GM21717 (cell line): ENCODE measurements around the gene SAE1.

Experiments
- ATAC-seq: cut with Tn5 transposase; IDR thresholded peaks from one replicate; pipeline ENCODE4 v1.9.1; 2021; ENCODE audit warnings: mild to moderate bottlenecking, moderate library complexity; ENCODE audit not compliant: unreplicated experiment

SAE1 gene

DNA sequence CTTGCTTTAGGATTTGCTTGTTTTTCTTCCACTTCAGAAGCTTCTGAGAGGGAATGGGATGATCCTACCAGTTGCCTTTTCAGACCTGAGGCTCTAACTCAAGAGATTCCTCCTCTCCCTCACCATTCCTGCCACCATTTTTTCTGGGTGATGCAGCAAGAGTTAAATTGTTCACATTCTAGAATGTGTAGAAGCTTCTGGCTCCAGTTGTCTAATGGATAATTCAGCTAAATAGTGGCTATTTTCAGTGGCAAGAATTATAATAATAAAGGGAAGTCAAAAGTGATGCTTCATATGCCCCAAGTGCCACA is 79.5 kb downstream of the SAE1 start:
- no peak for ATAC-seq

DNA sequence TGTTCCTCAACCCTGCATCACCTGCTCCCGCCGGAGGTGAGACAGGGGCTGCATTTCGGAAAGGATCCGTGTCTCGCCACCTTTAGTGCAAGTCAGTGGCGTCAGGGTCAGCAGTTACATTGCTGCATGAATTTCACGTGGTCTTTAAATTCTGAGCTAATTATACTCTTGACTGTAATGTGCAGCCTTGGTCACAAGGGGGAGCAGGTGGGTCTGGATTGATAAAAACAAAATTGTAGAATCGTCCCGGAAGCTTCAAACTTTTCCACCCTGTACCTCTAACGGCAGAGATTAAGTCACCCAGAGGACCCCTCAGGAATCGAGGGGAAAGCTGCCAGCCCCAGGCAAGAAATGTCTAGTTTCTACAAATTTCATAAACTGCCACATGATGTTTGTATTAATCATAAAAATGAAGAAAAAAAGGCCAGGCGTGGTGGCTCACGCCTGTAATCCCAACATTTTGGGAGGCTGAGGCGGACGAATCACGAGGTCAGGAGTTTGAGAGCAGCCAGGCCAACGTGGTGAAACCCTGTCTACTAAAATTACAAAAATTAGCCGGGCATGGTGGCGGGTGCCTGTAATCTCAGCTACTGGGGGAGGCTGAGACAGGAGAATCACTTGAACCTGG is 80.2 kb downstream of the SAE1 start:
- ATAC-seq: no peak

DNA sequence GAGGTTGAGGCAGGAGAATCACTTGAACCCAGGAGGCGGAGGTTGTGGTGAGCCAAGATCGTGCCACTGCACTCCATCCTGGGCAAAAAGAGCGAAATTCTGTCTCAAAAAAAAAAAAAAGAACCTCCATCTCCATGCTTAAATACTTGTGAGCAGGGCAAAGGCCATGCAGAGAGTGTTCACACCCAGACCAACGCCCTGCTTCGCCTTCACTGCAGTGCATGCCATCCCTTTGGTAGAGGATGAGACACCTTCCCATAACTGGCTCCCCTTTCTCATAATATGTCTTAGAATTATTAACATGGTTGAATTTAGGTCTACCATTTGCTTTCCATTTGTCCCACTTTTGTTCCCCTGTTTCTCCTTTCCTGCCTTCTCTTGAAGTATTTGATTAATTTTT is 84.9 kb downstream of the SAE1 start:
- no peak for ATAC-seq

DNA sequence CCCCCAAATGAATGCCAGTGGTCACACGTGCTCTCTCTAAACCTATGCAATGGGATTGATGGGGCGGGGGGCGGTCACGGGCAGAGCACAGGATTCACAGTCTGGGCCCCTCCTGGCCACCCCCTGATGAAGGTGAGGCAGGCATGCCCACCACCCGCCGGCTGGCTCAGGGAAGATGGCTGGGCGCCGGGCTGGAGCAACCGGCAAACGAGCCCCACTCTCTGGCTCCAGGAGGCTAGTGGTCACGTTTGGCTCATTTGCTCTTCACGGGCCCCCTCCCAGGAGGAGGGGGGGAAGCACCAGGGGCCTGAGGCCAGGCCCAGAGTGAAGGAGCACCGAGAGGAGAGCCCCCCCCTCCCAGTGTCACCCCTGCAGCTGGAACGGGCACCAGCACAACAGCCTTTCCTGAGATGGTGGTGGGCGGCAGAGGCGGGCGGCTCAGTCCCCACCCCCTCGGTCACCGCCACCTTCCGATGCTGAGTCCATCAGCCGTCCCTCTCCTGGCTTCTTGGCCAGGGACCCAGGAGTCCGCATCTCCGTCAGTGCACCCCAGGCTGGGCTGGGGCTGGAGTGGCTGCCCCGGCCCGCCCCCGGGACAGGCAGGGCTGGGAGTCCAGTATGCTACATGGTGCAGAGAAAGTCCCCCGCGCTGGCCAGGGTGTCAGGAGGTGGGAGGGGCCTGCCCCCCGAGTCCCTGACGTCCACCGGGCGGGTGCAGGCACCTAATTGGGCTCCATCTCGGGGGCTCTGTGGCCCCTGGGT is 90.6 kb downstream of the SAE1 start:
- no peak for ATAC-seq

DNA sequence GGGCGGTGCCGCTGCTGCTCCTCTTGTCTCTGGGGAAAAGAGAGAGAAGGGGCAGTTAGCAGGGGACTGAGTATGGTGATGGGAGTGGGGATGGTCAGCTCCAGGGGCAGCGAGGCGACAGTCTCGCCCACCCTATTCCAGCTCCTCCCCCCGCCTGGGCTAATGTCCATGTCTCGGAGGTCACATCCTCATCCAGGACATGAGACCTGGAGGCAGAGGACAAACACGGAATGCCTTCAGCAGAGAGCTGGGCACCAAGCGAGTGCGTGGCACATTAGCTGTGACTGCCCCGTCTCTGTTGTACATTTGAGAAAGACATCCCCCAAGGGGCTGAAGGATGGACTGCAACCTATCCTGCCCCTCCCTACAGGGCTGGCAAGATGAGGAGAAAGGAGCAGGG is 91.3 kb downstream of the SAE1 start:
- no peak for ATAC-seq

DNA sequence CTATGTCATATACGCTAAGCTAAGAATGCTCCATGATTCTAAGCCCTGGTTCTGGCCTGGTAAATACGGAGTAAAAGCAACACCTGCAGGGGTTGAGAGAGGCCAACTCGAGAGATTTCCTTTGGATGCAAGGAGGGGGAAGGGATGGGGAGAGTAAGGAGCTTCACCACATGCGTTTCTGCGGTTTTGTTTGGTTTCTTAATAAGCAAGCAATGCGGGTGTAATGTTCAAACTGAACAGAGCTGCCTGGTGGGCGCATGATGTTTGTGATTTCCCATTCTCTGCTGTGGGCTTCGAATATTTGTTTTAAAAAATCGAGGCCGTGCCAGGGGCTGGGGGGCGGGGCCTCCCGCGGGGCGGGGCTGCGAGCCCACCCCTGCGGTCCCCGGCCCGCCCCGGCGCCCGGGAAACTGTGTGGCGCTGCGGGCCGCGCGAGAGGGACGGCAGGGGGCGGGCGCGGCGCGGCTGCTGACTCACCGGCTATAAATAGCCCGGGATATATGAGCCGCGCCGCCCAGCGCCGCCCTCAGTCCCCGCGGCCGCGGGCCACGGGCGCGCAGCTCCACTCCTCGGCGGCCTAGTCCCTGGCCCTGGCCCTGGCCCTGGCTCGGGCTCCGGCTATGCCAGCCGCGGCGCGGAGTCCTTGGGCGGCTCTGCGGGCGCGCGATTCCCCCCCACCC is 95.3 kb downstream of the SAE1 start:
- no peak for ATAC-seq

DNA sequence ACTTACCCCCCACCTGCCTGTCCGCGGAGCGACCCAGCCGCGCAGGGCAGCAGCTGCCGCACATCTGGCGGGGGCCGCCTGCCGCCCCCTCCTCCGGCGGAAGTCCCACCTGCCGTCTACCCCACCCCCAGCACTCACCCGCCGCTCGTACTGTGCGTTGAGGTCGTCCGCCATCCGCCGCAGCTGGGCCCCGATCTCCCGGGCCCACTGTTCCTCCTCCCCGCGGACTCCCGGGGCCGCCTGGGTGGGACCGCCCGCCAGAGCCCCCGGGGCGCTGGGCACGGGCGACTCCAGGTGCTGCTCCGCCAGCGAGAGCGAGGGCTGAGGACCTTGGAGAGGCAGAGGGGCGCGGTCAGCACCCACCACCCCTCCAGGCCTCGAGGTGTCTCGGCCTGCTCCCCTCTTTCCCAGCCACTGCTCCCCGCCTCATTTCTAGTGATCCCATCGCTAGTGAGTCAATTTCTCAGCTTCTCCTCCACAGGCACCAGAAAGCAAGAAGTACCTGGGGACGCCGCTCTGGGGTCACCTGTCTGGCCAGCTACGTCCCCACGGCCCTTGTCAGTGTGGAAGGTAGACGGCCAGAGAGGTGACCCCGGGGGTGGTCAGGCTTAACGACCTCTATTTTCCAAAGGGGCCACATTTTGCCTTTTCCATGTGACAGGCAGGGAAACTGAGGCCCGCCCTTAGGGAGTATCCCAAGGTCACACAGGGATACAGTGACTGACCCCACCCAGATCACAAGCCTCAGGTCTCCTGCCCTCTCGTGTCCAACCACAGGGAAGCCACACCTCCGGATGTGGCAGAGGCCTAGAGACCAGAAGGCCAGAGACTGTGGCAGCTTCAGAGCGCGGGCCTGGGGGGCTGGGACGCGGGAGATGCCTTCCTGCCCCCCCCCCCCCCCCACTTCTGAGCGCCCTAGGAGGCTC is 96.1 kb downstream of the SAE1 start:
- peak; percentile 23 for ATAC-seq

DNA sequence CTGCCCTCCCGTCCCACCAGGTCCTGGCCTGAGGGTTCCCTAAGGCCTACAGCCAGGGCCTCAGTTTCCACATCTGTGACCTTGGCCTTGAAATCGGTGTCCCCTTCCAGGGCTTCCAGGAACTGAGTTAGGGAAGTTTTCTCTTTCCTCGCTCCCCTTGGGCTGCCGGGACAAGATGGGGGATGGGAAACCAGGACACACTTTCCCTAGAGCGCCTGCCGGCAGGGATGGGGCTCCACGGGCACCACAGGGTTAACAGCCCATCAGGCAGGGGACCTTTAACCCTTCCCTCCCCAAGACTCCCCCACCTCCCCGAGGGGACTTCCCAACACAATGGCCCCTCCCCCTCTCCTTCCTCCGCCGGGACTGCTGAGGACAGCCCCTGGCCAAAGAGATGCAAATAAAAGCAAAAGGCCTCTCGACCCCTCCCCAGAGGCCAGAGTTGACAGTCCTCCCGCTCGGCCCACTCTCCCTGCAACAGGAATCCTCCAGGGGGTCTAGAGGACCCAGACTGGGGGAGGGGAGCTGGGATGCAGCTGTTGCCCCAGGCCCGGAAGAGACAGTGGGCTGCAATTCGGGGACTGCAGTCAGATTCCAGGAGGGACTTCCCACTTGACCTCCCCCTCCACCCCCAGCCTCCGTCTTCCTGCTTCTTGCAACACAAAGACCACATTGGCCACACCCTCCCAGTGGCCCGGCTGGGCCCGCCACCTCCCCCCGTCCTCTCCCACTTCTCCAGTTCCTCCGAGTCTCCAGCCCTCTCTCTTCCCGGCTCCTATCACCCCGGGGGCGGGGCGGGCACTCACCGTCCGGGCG is 96.9 kb downstream of the SAE1 start:
- ATAC-seq: no peak

DNA sequence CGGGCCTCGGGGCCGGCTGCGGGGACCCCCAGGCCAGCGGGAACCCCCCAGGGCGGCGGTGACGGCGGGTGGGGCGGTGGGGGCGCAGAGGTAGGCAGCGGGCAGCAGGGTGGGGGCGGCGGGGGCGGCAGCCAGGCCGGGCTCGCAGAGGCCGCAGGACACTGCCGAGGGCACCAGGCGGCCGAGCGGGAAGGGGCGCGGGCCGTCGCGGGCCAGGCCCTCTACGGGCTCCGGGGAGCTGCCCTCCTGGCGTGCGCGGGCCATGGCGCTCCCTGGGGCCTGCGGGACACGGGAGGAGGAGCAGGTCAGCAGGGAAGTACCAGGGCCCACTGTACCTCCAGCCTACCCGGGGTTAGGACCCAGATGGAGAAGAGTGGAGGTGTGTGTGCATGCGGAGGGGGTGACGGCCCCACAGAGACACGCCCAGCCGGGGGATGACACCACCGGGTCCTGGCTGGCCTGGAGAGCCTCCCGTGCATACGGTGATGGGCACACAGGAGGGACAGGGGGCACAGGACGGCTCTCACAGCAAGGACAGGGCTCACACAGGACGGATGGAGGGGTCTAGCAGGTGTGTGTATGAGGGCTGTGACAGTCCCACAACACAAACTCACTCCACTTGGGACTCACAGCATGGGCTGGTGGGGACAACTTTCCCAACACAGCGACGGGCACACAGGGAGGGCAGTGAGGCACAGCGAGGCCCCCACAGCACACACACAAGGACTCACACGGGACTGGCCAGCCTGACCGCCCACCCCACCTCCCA is 97.7 kb downstream of the SAE1 start:
- ATAC-seq: no peak

DNA sequence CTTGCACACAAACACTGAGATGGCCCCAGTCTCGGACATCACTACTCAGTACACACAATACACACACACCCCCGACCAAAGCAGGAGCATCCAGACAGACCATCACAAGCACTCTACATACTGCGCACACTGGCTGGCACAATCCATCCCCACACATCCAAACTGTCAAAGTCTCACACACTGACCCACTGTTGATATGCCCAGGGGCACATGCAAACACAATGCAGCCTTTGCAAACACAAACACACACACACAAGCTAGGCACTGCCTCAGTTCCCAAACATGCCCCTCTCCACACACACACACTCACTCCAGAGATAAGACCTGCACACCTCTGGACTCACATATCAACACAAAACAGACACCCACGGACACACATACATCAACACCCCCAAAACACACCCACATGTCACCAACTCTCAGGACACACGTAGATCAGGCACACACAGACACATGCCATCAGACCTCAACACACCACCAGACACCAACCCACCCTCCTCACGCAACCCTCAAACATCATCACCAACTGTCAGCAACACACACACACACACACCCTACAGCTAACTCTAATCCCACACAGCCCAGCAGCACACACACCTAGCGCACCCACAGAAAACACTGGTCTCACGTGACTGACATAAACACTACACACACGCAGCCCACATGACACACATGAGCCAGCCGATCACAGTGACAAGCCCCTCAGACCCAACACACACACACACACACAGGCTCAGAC is 98.5 kb downstream of the SAE1 start:
- ATAC-seq: no peak

DNA sequence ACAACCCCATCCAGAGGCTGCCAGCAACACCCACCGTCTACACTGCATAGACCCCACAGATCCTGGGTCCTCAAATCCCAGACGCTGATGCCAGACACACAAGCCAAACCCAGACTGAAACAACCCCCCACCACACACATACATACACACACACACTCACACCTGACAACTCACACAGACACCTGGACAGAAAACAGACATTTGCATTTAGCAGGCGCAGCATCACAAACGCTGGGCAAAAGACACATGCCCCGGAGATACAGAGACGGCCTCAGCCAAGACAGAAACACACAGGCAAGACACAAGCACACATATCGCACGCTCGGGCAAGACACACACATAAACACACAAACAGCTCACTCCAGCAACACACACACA is 99.0 kb downstream of the SAE1 start:
- no peak for ATAC-seq

DNA sequence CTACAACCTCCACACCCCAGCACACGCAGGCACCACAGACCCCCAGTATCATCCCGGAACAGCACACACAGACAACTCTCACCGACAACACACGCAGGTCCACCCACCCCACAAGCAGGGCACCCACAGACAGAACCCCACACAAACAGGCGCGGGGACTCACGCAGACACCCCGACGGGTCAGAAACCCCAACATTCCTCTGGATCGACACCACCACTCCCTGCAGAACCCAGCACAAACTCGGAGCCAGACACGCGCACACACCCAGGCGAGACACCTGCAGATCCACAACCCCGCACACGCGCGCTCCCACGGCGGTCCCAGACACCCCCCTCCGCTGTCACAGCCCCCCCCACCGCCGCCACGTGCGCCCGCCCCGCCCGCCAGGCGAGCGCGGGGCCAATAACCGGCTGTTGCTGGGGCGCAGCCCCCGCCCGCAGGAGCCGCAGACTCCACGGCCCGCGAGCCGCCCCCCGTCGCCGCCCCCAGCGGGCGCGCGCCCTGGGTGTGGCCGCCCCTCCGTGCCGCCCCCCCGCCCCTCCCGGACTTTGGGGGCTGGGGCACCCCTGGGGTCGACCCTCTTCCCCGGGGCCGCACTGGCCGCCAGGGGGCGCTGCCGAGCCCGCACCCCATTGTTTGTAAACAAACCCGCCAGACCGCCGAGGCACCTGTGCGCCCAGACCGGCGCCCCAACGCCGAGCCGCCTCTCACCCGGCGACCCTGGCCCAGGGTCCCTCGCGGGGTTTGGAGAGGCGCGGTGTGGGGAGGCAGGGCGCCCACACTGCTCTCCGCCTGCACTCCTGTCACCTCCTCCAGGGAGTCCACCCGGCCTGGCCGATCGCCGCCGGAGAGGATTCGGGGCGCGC is 99.7 kb downstream of the SAE1 start:
- no peak for ATAC-seq

DNA sequence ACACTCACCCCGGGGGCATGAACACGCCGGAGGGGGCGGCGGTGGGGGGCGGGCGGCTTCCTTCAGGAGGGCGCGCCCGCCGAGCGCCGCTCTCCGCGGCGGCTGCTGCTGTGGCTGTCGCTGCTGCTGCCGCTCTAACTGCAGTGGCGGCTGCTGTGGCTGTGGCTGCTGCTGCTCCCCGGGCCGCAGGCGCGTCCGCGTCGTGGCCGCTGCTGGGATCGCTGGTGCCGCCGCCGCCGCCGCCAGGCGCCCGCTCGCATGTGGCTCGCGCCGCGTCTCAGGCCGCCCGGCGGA is 100.2 kb downstream of the SAE1 start, which contains the start of gene BBC3:
BBC3 (minus strand) TSS at position 279 of the 294 bp plus-strand sequence. CDS start 2,768 bp downstream, outside the sequence.
- ATAC-seq: no peak

DNA sequence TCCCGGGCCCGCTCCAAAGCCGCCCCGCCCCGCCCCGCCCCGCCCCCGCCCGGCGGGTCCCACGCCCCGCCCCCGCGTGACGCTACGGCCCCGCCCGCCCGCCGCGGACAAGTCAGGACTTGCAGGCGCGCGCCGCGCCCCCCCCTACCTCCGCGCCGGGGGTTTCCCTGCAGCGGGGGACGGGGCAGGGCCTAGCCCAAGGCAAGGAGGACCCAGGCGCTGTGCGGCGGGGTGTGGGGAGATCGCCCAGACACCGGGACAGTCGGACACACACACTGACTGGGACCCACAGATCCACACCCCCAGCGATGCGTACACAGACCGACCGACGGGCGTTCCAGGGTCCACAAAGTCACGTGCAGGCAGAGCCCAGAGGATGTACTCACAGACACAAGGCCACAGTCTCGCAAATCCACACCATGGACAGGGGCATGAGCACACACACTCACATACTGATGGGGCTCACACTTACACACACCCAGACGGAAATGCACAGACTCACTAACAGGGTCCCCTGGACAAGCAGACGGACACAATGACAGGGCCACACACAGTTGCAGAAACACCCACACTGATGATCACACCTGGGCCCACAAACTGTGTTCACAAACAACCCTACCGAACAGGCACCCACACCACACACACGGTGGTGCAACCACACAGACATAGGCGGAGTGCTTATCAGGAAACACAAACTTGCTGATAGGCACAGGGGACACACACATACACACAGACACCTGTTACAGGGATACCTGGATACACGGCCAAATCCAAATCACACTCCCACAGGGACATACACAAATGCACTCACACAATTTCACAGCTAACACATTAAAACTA is 100.8 kb downstream of the SAE1 start:
- ATAC-seq: peak; percentile 25

DNA sequence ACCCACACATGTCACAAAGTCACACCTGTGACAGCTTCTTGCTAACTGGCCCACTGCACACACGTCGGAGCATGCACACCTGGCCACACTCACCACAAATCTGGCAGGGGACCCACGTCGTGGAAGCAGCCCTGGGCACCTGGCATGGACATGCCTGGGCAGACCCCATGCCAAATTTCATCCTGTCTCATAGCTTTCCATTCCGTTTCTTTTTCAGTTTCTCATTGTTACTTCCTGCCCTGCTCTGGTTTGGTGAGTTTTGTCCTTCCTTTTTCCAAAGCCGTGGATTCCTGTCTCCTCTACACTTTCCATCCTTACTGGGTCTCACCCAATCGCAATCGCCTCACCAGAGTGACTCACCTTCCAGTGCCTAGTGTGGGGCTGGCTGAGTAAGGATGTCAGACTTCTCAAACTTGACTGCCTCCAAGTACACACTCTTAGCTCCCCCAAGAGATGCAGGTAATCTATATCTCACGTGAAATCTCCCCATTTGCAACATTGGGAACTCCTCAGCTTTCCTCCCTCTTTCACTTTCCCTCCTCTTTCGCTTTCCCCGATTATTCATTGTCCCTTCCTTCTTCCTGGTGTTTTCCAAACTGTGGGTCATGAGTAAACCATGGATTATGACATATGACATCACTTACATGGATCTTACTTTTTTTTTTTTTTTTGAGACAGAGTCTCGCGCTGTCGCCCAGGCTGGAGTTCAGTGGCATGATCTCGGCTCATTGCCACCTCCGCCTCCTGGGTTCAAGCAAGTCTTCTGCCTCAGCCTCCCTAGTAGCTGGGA is 102.0 kb downstream of the SAE1 start:
- ATAC-seq: no peak

DNA sequence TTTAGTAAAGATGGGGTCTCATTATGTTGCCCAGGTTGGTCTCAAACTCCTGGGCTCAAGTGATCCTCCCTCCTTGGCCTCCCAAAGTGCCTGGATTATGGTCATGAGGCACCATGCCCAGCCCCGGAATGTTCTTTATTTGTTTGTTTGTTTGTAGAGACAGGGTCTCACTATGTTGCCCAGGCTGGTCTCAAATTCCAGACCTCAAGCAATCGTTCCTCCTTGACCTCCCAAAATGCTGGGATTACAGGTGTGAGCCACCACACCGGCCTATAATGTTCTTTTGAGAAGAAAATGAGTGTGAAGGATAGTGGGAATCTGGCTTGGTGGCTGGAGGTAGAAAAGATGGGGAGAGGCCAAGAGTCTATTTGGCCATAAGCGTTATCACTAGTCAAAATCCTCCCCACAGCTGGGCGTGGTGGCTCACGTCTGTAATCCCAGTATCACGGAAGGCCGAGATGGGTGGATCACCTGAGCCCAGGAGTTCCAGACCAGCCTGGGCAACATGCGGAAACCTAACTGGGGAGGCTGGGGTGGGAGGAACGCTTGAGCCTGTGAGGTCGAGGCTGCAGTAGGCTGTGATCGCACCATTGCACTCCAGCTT is 105.5 kb downstream of the SAE1 start:
- no peak for ATAC-seq
